Endodermal cell (in vitro differentiated cells): ENCODE measurements around the gene CAPN11. TPM values are rescaled to one million over a fixed set of nuclear protein-coding genes. Genes with fewer than 3 reads are reported as not detected.
"Not testable (repeated sequence)": the region's sequence is repeated elsewhere in the genome, so short reads cannot be mapped to it uniquely, and the experiment has no call there.

Experiments used
- DNase-seq: peaks from one replicate; pipeline ENCODE4 v3.0.0-alpha.2; 2017
- H3K27ac ChIP-seq: 2 replicates; pipeline ENCODE4 v1.5.1; 2013; ENCODE audit warnings: mild to moderate bottlenecking, low read depth, low read length, moderate library complexity
- H3K27me3 ChIP-seq: 2 replicates; pipeline ENCODE4 v1.6.1; 2013; ENCODE audit warnings: mild to moderate bottlenecking, low read length, moderate library complexity; ENCODE audit not compliant: insufficient read depth, control insufficient read depth, poor library complexity, severe bottlenecking
- H3K36me3 ChIP-seq: 2 replicates; pipeline ENCODE4 v1.7.0; 2013; ENCODE audit warnings: mild to moderate bottlenecking, low read length, moderate library complexity; ENCODE audit not compliant: control insufficient read depth, insufficient read depth
- H3K4me1 ChIP-seq: one replicate; pipeline ENCODE4 v1.7.0; 2013; ENCODE audit warnings: low read length; ENCODE audit not compliant: control insufficient read depth, insufficient read depth
- H3K4me3 ChIP-seq: 2 replicates; pipeline ENCODE4 v1.5.1; 2013; ENCODE audit warnings: mild to moderate bottlenecking, low read length, moderate library complexity
- H3K9ac ChIP-seq: 2 replicates; pipeline ENCODE4 v1.6.1; 2013; ENCODE audit warnings: mild to moderate bottlenecking, low read length, moderate library complexity; ENCODE audit not compliant: poor library complexity, severe bottlenecking; ENCODE audit errors: extremely low read depth
- H3K9me3 ChIP-seq: 2 replicates; pipeline ENCODE4 v1.6.1; 2013; ENCODE audit warnings: mild to moderate bottlenecking, low read length, moderate library complexity; ENCODE audit not compliant: control insufficient read depth
- H3K27ac Mint-ChIP-seq: 2 replicates; pipeline ENCODE4 v1.8.0; 2020; ENCODE audit warnings: mixed read lengths
- H3K27me3 Mint-ChIP-seq: 2 replicates; pipeline ENCODE4 v1.8.0; 2021; ENCODE audit warnings: mild to moderate bottlenecking, mixed read lengths; ENCODE audit not compliant: insufficient read depth
- H3K36me3 Mint-ChIP-seq: 2 replicates; pipeline ENCODE4 v1.8.0; 2020; ENCODE audit warnings: low read depth, mixed read lengths
- H3K4me1 Mint-ChIP-seq: 2 replicates; pipeline ENCODE4 v1.8.0; 2020; ENCODE audit warnings: mixed read lengths
- H3K4me3 Mint-ChIP-seq: 2 replicates; pipeline ENCODE4 v1.8.0; 2020; ENCODE audit warnings: mild to moderate bottlenecking, moderate library complexity, mixed read lengths
- H3K9me3 Mint-ChIP-seq: 2 replicates; pipeline ENCODE4 v1.8.0; 2020; ENCODE audit warnings: mild to moderate bottlenecking, mixed read lengths
- WGBS, 2 experiments: methylation state at CpG; one replicate each; pipeline versions ENCODE4 v1.1.5 to v1.1.7; 2013; ENCODE audit warnings: missing lambda C conversion rate in 2 of 2, mixed read lengths in 1 of 2; ENCODE audit not compliant: insufficient coverage in 1 of 2, insufficient read length in 1 of 2; 5-methylcytosine and 5-hydroxymethylcytosine counted together
- total RNA-seq, 2 donors: library from RNA; stranded (reverse); fragmentation: NEBNext Ultra II Directional in 1 of 2; extraction: Animal tissue kit (Norgen Biotek cat#: 25700) in 1 of 2; gene quantifications; 2 replicates in 1 of 2; 3 replicates in 1 of 2; pipeline ENCODE4 v1.2.1, GENCODE V29; 2021
- TF ChIP-seq, protein P1 (sequence below): fragments of 200-600 bp; sonication (generic); conservative IDR thresholded peaks from 2 replicates; pipeline ENCODE4 v1.5.0; 2021; ENCODE audit warnings: antibody characterized with exemption, mild to moderate bottlenecking

CAPN11 gene
- total RNA-seq, 2 donors from 2014 or later, result 0.53 to 1.2 TPM

DNA sequence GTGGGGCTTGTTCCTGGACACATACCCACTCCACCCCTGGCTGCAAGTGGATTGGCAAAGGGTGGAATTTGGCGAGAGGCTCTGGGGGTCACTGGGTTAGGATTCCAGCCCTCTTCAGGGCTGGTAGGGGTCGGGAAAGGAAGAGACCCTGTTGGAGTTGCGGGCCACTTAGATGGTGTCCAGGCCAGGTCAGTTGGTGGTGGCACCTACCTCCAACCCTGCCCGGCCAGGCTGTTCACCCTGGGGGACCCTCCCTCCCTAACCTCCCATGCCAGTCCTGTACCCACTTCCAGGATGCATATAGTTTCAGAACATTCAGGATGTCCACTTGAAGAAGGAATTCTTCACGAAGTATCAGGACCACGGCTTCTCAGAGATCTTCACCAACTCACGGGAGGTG, 21.0 kb downstream of the CAPN11 start:
- peaks cover 22% of the 10 kb centered on the region for H3K4me1 Mint-ChIP-seq
- Histone ChIP-seq H3K27me3 (no peaks in the 10 kb centered on the region), H3K4me3 (no peak overlapping the region), H3K27ac (no peak overlapping the region), H3K36me3 (no peaks in the 10 kb centered on the region), H3K9me3 (no peaks in the 10 kb centered on the region), H3K9ac (no peak overlapping the region), H3K4me1 (peaks cover 2% of the 10 kb centered on the region)
- no peak for DNase-seq
- no peaks in the 10 kb centered on the region for H3K27me3 Mint-ChIP-seq
- H3K36me3 Mint-ChIP-seq, result no peaks in the 10 kb centered on the region
- no peak overlapping the region for H3K4me3 Mint-ChIP-seq
- H3K9me3 Mint-ChIP-seq, result no peaks in the 10 kb centered on the region
- no peak overlapping the region for H3K27ac Mint-ChIP-seq
- 89 to 92% methylated on average over 6 to 7 of the region's 7 CpGs for WGBS, 2 experiments
- TF ChIP-seq, protein P1, sequence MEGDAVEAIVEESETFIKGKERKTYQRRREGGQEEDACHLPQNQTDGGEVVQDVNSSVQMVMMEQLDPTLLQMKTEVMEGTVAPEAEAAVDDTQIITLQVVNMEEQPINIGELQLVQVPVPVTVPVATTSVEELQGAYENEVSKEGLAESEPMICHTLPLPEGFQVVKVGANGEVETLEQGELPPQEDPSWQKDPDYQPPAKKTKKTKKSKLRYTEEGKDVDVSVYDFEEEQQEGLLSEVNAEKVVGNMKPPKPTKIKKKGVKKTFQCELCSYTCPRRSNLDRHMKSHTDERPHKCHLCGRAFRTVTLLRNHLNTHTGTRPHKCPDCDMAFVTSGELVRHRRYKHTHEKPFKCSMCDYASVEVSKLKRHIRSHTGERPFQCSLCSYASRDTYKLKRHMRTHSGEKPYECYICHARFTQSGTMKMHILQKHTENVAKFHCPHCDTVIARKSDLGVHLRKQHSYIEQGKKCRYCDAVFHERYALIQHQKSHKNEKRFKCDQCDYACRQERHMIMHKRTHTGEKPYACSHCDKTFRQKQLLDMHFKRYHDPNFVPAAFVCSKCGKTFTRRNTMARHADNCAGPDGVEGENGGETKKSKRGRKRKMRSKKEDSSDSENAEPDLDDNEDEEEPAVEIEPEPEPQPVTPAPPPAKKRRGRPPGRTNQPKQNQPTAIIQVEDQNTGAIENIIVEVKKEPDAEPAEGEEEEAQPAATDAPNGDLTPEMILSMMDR, result no peak

DNA sequence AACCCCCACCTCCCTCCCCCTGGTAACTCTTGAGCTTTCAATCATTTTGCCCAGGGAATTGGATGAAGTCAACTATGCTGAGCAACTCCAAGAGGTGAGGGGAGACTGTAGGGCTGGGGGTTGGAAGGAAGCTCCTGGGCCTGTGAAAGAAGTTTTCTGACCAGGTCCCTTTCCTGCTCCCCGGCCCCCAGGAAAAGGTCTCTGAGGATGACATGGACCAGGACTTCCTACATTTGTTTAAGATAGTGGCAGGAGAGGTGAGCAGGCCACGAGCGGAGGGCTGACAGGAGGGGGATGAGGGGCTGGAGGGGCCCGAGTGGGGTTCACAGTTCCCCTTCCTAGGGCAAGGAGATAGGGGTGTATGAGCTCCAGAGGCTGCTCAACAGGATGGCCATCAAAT, 21.8 kb downstream of the CAPN11 start:
- no peak overlapping the region for H3K4me3 ChIP-seq
- no peaks in the 10 kb centered on the region for H3K36me3 ChIP-seq
- H3K4me1 ChIP-seq, result peaks cover 2% of the 10 kb centered on the region
- Mint-ChIP-seq H3K9me3 (no peaks in the 10 kb centered on the region), H3K27ac (no peak overlapping the region), H3K4me3 (no peak overlapping the region), H3K27me3 (no peaks in the 10 kb centered on the region), H3K4me1 (peaks cover 28% of the 10 kb centered on the region), H3K36me3 (no peaks in the 10 kb centered on the region)
- H3K27ac ChIP-seq, result no peak overlapping the region
- no peak for DNase-seq
- TF ChIP-seq, protein P1, result no peak
- no peaks in the 10 kb centered on the region for H3K9me3 ChIP-seq
- WGBS, 2 experiments, result 89 to 93% methylated on average over 3 to 4 of the region's 4 CpGs
- H3K27me3 ChIP-seq, result no peaks in the 10 kb centered on the region
- H3K9ac ChIP-seq, result no peak overlapping the region

DNA sequence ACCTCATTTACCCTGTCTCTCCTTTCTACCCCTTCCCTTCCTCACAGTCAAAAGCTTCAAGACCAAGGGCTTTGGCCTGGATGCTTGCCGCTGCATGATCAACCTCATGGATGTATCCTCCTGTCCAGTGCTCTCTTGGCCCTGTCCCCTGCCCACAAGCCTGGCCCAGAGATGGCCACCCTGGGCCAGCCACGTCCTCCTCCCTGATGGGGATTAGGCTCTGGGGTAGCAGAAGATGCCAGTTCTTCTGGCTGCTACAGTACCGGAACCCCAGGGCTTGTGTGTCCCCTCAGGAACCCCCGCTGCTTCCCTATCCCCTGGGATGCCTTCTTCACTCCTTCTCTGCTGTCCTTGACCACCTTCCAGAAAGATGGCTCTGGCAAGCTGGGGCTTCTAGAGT, 22.3 kb downstream of the CAPN11 start:
- Mint-ChIP-seq H3K4me3 (no peak overlapping the region), H3K27ac (no peak overlapping the region)
- no peak overlapping the region for H3K27ac ChIP-seq

DNA sequence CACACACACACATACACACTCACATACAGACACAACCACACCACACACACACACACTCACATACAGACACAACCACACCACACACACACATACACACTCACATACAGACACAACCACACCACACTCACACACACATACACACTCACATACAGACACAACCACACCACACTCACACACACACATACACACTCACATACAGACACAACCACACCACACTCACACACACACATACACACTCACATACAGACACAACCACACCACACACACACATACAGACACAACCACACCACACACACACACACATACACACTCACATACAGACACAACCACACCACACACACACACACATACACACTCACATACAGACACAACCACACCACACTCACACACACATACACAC, 23.2 kb downstream of the CAPN11 start:
- not testable (repeated sequence) for DNase-seq, H3K27me3 Mint-ChIP-seq, H3K9ac ChIP-seq, H3K27ac Mint-ChIP-seq, H3K27ac ChIP-seq, H3K27me3 ChIP-seq, H3K9me3 Mint-ChIP-seq, H3K36me3 Mint-ChIP-seq, H3K36me3 ChIP-seq, H3K9me3 ChIP-seq, H3K4me3 ChIP-seq, H3K4me3 Mint-ChIP-seq
- H3K4me1 Mint-ChIP-seq, result peaks cover 35% of the 10 kb centered on the region
- peaks cover 12% of the 10 kb centered on the region for H3K4me1 ChIP-seq

More for the DNA sequence above, 22.3 kb downstream of the CAPN11 start:
- Histone ChIP-seq H3K27me3 (no peaks in the 10 kb centered on the region), H3K9me3 (no peaks in the 10 kb centered on the region), H3K9ac (no peak overlapping the region), H3K4me3 (no peak overlapping the region), H3K4me1 (peaks cover 5% of the 10 kb centered on the region), H3K36me3 (no peaks in the 10 kb centered on the region)
- peak; percentile 51 for DNase-seq
- H3K4me1 Mint-ChIP-seq, result peaks cover 31% of the 10 kb centered on the region
- WGBS, 2 experiments, result 90 to 92% methylated on average over 2 to 4 of the region's 4 CpGs
- no peaks in the 10 kb centered on the region for H3K36me3 Mint-ChIP-seq
- TF ChIP-seq, protein P1, result no peak
- no peaks in the 10 kb centered on the region for H3K27me3 Mint-ChIP-seq
- H3K9me3 Mint-ChIP-seq, result no peaks in the 10 kb centered on the region
